Kidney tubule cell (primary cell): ENCODE data around the gene ANKRD33.
A peak's percentile ranks its signal among the peaks of the same experiment; 100 is the strongest.

Experiments
- DNase-seq: peaks from one replicate; pipeline ENCODE4 v3.0.0-alpha.2; 2018; ENCODE audit warnings: low spot score

ANKRD33 gene

GRCh38 chr12:51904951-51905470 lies 17.1 kb downstream of the ANKRD33 start:
- DNase-seq = no peak

GRCh38 chr12:51905471-51906429 lies 17.8 kb downstream of the ANKRD33 start:
- DNase-seq = no peak

- no peak for DNase-seq
Observed at GRCh38 chr12:51906430-51907082, 18.7 kb downstream of the ANKRD33 start.

GRCh38 chr12:51907083-51907855 lies 19.4 kb downstream of the ANKRD33 start, which contains the start of gene ACVRL1:
Gene ACVRL1 (plus strand): TSS chr12:51907504. CDS start chr12:51912475, 4,971 bp downstream.
- DNase-seq = no peak

GRCh38 chr12:51907856-51908425 lies 20.0 kb downstream of the ANKRD33 start:
- DNase-seq = no peak

- DNase-seq = no peak
Observed at GRCh38 chr12:51908876-51909592, 21.1 kb downstream of the ANKRD33 start.

- no peak for DNase-seq
Observed at GRCh38 chr12:51910168-51910567, 22.3 kb downstream of the ANKRD33 start.

- DNase-seq = no peak
Observed at GRCh38 chr12:51910691-51911090, 22.8 kb downstream of the ANKRD33 start.

- no peak for DNase-seq
Observed at GRCh38 chr12:51911307-51911706, 23.4 kb downstream of the ANKRD33 start.

- peak; percentile 33 for DNase-seq
Observed at GRCh38 chr12:51911788-51912711, 24.1 kb downstream of the ANKRD33 start.

GRCh38 chr12:51913071-51914033 lies 25.4 kb downstream of the ANKRD33 start:
- no peak for DNase-seq

GRCh38 chr12:51914034-51914923 lies 26.4 kb downstream of the ANKRD33 start:
- DNase-seq = no peak

GRCh38 chr12:51915003-51915625 lies 27.2 kb downstream of the ANKRD33 start:
- DNase-seq = no peak

- DNase-seq = no peak
Observed at GRCh38 chr12:51915951-51916350, 28.0 kb downstream of the ANKRD33 start.

GRCh38 chr12:51917041-51917590 lies 29.2 kb downstream of the ANKRD33 start:
- no peak for DNase-seq

GRCh38 chr12:51917746-51918453 lies 30.0 kb downstream of the ANKRD33 start:
- no peak for DNase-seq
